Retinal pigment epithelial cell (primary cell): ENCODE data around the gene GARS1.

Source experiments
- DNase-seq: peaks from one replicate; pipeline ENCODE4 v3.0.0-alpha.2; 2010; ENCODE audit warnings: low read depth
- H3K4me3 ChIP-seq: 2 replicates; pipeline ENCODE4 v1.5.1; 2011; ENCODE audit warnings: mild to moderate bottlenecking, low read length, control low read depth, moderate library complexity
- CTCF ChIP-seq: conservative IDR thresholded peaks from 2 replicates; pipeline ENCODE4 v1.5.1; 2011; ENCODE audit warnings: low read depth, low read length, control low read depth, inconsistent platforms

The GARS1 gene

GRCh38 chr7:30655096-30655970, 60.7 kb downstream of the GARS1 start:
- no peak for TF ChIP-seq CTCF
- DNase-seq: no peak
- no peak overlapping the region for H3K4me3 ChIP-seq

GRCh38 chr7:30656006-30656957, 61.6 kb downstream of the GARS1 start:
- no peak overlapping the region for H3K4me3 ChIP-seq
- no peak for DNase-seq
- TF ChIP-seq CTCF: no peak

- no peak for DNase-seq
- H3K4me3 ChIP-seq: no peak overlapping the region
- no peak for TF ChIP-seq CTCF
Measured at GRCh38 chr7:30657131-30657530, 62.5 kb downstream of the GARS1 start.

GRCh38 chr7:30658479-30659074, 63.9 kb downstream of the GARS1 start:
- no peak for TF ChIP-seq CTCF
- H3K4me3 ChIP-seq: no peak overlapping the region
- DNase-seq: no peak

- no peak overlapping the region for H3K4me3 ChIP-seq
- no peak for TF ChIP-seq CTCF
- DNase-seq: no peak
Measured at GRCh38 chr7:30659312-30659711, 64.6 kb downstream of the GARS1 start.

- H3K4me3 ChIP-seq: no peak overlapping the region
- TF ChIP-seq CTCF: no peak
- DNase-seq: no peak
Measured at GRCh38 chr7:30660331-30661255, 65.9 kb downstream of the GARS1 start.
